PC-3 (cell line): Measurements from ENCODE around the gene SNED1.

Source experiments
- CTCF ChIP-seq: fragments of 300-600 bp; sonication (generic); conservative IDR thresholded peaks from 2 replicates; pipeline ENCODE4 v1.5.1; 2017; ENCODE audit warnings: antibody characterized with exemption, low read depth, mild to moderate bottlenecking, low read length
- EZH2 ChIP-seq: fragments of 300-600 bp; sonication (generic); IDR thresholded peaks from one replicate; pipeline ENCODE4 v1.6.1; 2017; ENCODE audit warnings: antibody characterized with exemption, mild to moderate bottlenecking, low read length; ENCODE audit not compliant: unreplicated experiment
- EZH2phosphoT487 ChIP-seq: fragments of 300-600 bp; sonication (generic); IDR thresholded peaks from 2 replicates; pipeline ENCODE4 v1.6.1; 2018; ENCODE audit warnings: mild to moderate bottlenecking, antibody characterized with exemption, low read length, borderline replicate concordance

GRCh38 chr2:241020201-241020600 is 21.8 kb downstream of the SNED1 start:
- no peak for TF ChIP-seq CTCF
- TF ChIP-seq EZH2, result no peak
- TF ChIP-seq EZH2phosphoT487, result no peak
